ENCODE data around the gene GPSM3. TPM values are rescaled to one million over a fixed set of nuclear protein-coding genes. Genes with fewer than 3 reads are reported as not detected.

GPSM3 gene
- total RNA-seq, 4 donors from 2014 or later, result 5.9 to 17.7 (median 8.8) TPM

GRCh38 chr6:32173051-32173727 lies 19.3 kb downstream of the GPSM3 start:
- no peak for TF ChIP-seq EP300 (IDR thresholded peaks at IDR 0.05)
- DNase-seq (ENCODE audit: low spot score in 2 of 2), result no peak
- peaks cover 0 to 70% (median 28%) of the 10 kb centered on the region in 4 donors for H3K4me1 ChIP-seq

GRCh38 chr6:32171234-32171633 lies 21.2 kb downstream of the GPSM3 start:
- no peak for TF ChIP-seq CTCF (IDR thresholded peaks at IDR 0.05)
- TF ChIP-seq EP300 (IDR thresholded peaks at IDR 0.05), result no peak
- 88 to 97% methylated on average over 6 of the region's 6 CpGs for WGBS, 2 donors
- Histone ChIP-seq H3K27ac (peak overlapping the region in 1 of 4 donors; percentile 88), H3K4me3 (no peak overlapping the region), H3K9me3 (no peaks in the 10 kb centered on the region), H3K27me3 (no peaks in the 10 kb centered on the region), H3K4me1 (peaks cover 0 to 79% (median 29%) of the 10 kb centered on the region in 4 donors), H3K36me3 (peaks cover 0 to 53% (median 3%) of the 10 kb centered on the region in 3 donors)
- DNase-seq (ENCODE audit: low spot score in 2 of 2), result no peak

More at GRCh38 chr6:32173051-32173727, 19.3 kb downstream of the GPSM3 start:
- whole genome bisulfite sequencing, 2 donors, result 53 to 70% methylated on average over 4 of the region's 4 CpGs
- Histone ChIP-seq H3K4me3 (no peak overlapping the region), H3K27ac (peak overlapping the region in 2 of 4 donors; percentile 34 to 36), H3K9me3 (no peaks in the 10 kb centered on the region), H3K27me3 (no peaks in the 10 kb centered on the region), H3K36me3 (peaks cover 0 to 34% (median 0%) of the 10 kb centered on the region in 3 donors)

- no peak for DNase-seq (ENCODE audit: low spot score in 2 of 2)
- Histone ChIP-seq H3K27ac (peak overlapping the region in 2 of 4 donors; percentile 78 to 88), H3K4me3 (no peak overlapping the region), H3K4me1 (peaks cover 0 to 82% (median 26%) of the 10 kb centered on the region in 4 donors), H3K9me3 (no peaks in the 10 kb centered on the region), H3K36me3 (peaks cover 0 to 63% (median 3%) of the 10 kb centered on the region in 3 donors), H3K27me3 (no peaks in the 10 kb centered on the region)
- TF ChIP-seq POLR2A (IDR thresholded peaks at IDR 0.05) (no peak), CTCF (IDR thresholded peaks at IDR 0.05) (no peak)
- 79 to 82% methylated on average over 11 of the region's 11 CpGs for WGBS, 2 donors
Measured at GRCh38 chr6:32170294-32170693, 22.1 kb downstream of the GPSM3 start.

- H3K36me3 ChIP-seq, result peaks cover 0 to 75% (median 3%) of the 10 kb centered on the region in 3 donors
- 44 to 56% methylated on average over 11 of the region's 11 CpGs for WGBS, 2 donors
Measured at GRCh38 chr6:32168807-32169591, 23.4 kb downstream of the GPSM3 start.

GRCh38 chr6:32168350-32168749 lies 24.1 kb downstream of the GPSM3 start:
- peaks cover 0 to 80% (median 3%) of the 10 kb centered on the region in 3 donors for H3K36me3 ChIP-seq
- no peak overlapping the region for H3K4me3 ChIP-seq
- no peak for TF ChIP-seq POLR2A (IDR thresholded peaks at IDR 0.05)
- TF ChIP-seq EP300 (IDR thresholded peaks at IDR 0.05), result no peak
- TF ChIP-seq CTCF (IDR thresholded peaks at IDR 0.05), result no peak
- peaks cover under 1 to 73% (median 16%) of the 10 kb centered on the region in 4 donors for H3K4me1 ChIP-seq
- no peaks in the 10 kb centered on the region for H3K27me3 ChIP-seq
- whole genome bisulfite sequencing, 2 donors, result 60 to 61% methylated on average over 2 of the region's 2 CpGs
- no peak for DNase-seq (ENCODE audit: low spot score in 2 of 2)
- no peaks in the 10 kb centered on the region for H3K9me3 ChIP-seq
- peak overlapping the region; percentile 59 to 88 (median 68) for H3K27ac ChIP-seq

More at GRCh38 chr6:32168807-32169591, 23.4 kb downstream of the GPSM3 start:
- TF ChIP-seq EP300 (IDR thresholded peaks at IDR 0.05) (no peak), CTCF (IDR thresholded peaks at IDR 0.05) (no peak), POLR2A (IDR thresholded peaks at IDR 0.05) (no peak)
- DNase-seq (ENCODE audit: low spot score in 2 of 2), result no peak
- Histone ChIP-seq H3K27me3 (no peaks in the 10 kb centered on the region), H3K9me3 (no peaks in the 10 kb centered on the region), H3K27ac (peak overlapping the region; percentile 59 to 88 (median 68)), H3K4me3 (no peak overlapping the region), H3K4me1 (peaks cover 0 to 74% (median 15%) of the 10 kb centered on the region in 4 donors)

All from tibial nerve (tissue), 4 donors.